ENCODE data around the gene FAM180B.
"Not testable (repeated sequence)": the region's sequence is repeated elsewhere in the genome, so short reads cannot be mapped to it uniquely, and the experiment has no call there.

FAM180B gene, protein sequence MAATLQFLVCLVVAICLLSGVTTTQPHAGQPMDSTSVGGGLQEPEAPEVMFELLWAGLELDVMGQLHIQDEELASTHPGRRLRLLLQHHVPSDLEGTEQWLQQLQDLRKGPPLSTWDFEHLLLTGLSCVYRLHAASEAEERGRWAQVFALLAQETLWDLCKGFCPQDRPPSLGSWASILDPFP

DNA sequence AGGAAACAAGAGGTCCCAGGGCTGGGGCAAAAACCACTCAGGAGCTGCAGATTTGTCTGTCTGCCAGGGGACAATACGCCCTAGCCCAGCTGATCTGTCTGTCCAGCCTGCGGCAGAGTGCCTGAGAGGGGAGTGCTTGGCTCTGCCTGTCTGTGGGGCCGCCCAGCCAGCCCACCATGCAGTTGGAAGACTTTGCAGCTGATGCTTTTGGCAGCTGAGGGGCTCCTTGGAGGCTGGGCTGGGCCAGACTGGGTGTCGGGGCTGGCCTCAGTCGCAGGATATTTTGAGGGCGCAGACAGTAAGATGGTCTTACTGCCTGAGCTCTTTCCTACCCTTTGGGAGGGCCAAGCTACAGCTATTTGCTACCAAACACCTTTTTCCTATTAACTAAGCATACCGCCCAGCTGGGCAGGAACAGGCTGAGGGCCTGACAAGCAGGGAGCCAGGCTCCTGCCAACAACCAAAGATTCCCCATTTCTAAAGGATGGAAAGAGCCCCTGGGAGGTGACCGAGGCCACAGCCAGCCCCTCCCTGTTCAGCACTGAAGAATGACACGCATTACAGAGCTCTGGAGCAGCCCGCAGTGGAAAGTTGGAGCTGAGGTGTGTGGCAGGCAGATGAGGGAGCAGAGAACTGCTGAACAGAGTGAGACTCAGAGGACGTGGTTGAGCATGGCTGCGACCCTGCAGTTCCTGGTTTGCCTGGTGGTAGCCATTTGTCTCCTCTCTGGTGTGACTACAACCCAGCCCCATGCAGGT, at the start of gene FAM180B:
Gene FAM180B, plus strand, starts transcription at position 581 of the 758 bp plus-strand sequence. Its CDS starts 91 bp downstream, at position 672.
- no peak for DNase-seq

- no peak for DNase-seq
Observed at GRCh38 chr11:47536915-47537314, 49.6 kb upstream of the FAM180B start.

DNA sequence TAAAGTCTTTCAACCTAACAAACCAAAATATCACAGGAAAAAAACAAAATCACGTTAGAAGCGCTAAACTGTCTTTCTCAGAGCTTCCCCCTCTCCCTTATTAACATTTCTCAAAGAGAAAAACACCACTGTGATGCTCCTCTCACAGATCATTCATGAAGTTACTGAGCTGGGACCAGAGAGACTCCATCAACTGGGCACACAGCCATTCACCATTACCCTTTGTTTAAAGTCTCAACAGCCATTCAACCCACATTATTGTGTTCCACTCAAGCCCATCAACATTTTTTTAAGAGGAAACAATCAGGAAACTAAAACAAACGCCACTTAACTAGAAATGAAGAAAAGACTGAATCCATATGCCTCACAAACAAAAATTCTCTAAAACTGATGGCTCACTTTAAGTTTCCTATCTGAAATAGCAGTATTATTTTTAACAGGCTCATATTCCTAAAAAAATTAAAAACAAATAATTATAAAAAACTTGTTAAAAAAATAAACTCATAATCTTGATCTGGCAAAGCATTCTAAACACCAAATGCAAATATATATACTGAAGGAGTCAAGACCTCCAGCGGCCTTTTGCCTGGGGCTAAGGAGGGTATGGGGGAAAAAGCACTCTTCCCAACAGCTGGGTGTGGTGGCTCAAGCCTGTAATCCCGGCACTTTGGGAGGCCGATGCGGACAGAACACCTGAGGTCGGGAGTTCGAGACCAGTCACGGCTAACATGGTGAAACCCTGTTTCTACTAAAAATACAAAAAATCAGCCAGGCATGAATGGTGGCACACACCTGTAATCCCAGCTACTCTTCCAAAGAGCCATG, 47.5 kb upstream of the FAM180B start:
- DNase-seq: no peak

- no peak for DNase-seq
Observed at GRCh38 chr11:47539681-47540039, 46.8 kb upstream of the FAM180B start.

DNA sequence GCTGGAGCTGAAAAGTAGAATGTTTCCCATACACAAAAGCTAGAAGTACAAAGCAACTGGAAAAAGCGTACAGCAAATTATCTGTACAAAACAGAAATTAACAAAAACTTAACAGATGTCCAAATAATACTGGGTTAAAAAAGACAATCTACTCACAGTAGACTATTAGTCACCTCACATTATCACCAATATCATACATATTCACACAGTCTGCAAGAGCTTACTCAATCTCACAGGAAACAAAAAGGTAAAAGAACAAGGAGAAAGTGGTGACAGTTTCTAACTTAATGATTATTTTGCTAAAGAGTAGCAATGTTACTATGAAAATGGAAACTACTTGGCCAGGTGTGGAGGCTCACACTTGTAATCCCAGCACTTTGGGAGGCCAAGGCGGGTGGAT, 45.4 kb upstream of the FAM180B start:
- no peak for DNase-seq

DNA sequence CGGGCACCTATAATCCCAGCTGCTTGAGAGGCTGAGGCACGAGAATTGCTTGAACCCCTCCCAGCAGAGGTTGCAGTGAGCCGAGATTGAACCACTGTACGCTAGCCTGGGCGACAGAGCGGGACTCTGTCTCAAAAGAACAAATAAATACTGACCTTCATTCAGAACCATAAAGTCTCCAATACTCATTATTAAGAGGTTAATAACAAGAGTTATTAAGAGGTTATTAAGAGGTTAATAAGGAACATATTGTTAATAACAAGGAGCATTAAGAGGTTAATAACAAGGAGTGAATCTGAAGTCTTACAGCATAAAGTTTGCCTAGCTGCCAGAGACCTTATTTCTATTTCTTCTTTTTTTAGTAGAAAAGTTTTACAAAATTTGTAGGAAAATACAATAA, 41.2 kb upstream of the FAM180B start:
- DNase-seq: no peak

GRCh38 chr11:47546274-47546673, 40.2 kb upstream of the FAM180B start:
- not testable (repeated sequence) for DNase-seq

DNA sequence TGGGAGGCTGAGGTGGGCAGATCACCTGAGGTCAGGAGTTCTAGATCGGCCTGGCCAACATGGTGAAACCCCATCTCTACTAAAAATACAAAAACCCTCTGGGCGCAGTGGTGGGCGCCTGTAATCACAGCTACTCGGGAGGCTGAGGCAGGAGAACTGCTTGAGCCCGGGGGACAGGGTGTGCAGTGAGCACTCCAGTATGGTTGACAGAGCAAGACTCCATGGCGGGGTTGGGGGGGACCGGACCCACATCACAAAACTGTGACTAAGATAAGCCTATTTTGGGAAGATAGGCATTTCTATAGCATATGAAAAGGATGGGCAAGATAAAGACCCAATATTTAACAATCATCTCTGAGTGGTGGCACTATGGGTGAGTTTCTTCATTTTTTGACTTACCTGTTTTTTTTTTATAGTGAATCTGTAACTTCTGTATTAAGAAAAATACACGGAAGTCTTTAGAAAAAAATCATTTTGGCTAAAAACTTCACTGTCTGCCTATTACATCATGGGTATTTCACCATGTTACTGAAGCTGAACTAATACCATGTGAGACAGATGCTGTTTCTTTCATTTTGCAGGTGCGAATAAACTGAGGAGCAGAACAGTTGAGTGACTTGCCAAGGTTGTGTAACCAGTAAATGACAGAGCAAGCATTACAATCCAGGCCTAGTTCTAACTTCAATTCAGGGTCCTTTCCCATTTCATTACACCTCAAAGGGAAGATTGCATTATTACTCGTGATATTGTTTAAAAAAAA, 36.0 kb upstream of the FAM180B start:
- DNase-seq: no peak

- DNase-seq: no peak
Observed at GRCh38 chr11:47551086-47551485, 35.4 kb upstream of the FAM180B start.

- no peak for DNase-seq
Observed at GRCh38 chr11:47552056-47552565, 34.4 kb upstream of the FAM180B start.

GRCh38 chr11:47552566-47553405, 33.7 kb upstream of the FAM180B start, which contains the start of gene CELF1:
TSS of gene CELF1 (minus strand) at chr11:47553132. CDS start at chr11:47499523, 53,609 bp downstream.
- DNase-seq: peak; percentile 93

- DNase-seq: no peak
Observed at GRCh38 chr11:47553406-47553743, 33.1 kb upstream of the FAM180B start.

DNA sequence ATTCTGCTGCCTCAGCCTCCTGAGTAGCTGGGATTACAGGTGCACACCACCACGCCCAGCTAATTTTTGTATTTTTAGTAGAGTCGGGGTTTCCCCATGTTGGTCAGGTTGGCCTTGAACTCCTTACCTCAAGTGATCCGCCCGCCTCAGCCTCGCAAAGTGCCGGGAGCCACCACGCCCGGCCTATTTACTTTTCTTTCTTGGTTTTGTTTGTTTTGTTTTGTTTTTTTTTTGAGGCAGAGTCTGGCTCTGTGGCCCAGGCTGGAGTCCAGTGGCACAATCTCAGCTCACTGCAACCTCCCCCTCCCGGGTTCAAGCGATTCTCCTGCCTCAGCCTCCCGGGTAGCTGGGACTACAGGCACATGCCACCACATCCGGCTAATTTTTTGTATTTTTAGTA, 29.5 kb upstream of the FAM180B start:
- not testable (repeated sequence) for DNase-seq

GRCh38 chr11:47558695-47559094, 27.8 kb upstream of the FAM180B start:
- no peak for DNase-seq

- DNase-seq: no peak
Observed at GRCh38 chr11:47560426-47560825, 26.1 kb upstream of the FAM180B start.

DNA sequence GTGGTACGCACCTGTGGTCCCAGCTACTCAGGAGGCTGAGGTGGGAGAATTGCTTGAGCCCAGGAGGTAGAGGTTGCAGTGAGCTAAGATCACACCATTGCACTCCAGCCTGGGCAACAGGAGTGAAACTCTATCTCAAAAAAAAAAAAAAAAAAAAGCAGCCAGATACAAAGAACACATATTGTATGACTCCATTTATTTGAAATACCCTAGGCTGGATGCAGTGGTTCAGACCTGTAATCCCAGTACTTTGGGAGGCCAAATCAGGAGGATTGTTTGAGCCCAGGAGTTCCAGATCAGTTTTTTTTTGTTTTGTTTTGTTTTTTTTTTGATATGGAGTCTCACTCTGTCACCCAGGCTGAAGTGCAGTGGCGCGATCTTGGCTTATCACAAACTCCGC, 24.1 kb upstream of the FAM180B start:
- not testable (repeated sequence) for DNase-seq

DNA sequence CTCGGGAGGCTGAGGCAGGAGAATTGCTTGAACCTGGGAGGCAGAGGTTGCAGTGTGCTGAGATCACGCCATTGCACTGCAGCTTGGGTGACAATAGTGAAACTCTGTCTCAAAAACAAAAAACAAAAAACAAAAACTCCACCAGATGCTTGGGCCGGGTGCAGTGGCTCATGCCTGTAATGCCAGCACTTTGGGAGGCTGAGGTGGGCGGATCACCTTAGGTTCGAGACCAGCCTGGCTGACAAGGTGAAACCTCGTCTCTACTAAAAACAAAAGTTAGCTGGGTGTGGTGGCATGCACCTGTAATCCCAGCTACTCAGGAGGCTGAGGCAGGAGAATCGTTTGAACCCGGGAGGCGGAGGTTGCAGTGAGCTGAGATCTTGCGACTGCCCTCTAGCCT, 22.1 kb upstream of the FAM180B start:
- DNase-seq: not testable (repeated sequence)

DNA sequence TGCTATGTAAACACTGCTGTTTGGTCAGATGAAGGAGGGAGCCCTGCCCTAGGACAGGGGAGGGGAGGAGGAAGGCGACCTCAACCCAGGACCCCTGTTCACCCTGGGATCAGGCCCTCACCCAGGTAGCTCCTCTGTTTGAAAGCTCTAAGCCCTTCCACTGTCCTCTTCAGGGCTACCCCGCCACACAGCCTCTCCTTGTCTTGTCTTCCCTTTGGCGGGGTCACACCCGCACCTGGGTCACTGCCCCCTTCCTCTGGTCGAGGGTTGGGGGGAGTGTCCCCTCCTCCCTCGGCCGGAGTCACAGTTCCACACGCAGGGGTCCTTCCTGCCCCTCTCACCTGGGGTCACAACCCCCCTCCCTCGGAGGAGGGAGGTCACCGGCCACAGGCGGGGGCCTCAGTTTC, 21.5 kb upstream of the FAM180B start:
- DNase-seq: peak; percentile 6

DNA sequence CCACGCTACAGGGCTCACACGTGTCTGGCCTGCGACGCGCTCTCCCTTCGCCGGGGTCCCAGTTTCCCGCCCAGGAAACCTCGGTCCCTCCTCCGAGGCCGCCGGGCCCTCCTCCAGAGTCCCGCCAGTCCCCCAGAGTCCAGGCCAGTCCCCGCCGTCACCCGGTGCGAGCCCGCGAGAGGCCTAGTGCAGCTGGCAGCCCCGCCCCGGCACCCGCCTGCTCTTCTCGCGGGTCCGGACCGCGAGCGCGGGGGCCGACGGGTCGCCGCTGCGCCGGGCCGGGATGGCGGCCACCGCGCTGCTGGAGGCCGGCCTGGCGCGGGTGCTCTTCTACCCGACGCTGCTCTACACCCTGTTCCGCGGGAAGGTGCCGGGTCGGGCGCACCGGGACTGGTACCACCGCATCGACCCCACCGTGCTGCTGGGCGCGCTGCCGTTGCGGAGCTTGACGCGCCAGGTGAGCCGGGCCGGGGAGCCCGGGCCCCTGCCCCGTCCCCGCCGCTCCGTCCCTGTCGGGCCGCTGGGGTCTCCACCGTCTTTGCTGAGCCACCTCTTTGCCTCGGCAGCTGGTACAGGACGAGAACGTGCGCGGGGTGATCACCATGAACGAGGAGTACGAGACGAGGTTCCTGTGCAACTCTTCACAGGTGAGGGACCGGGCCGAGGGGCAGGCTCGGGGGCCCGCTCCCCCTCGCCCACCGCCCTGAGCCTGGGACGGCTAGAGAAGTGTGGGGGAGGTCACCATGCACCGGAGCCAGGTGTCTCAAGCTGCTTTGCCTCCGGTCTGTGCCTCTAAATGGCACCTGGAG, 20.9 kb upstream of the FAM180B start, which contains the start of gene PTPMT1:
Gene PTPMT1, plus strand, starts transcription at position 260 of the 809 bp plus-strand sequence. Its CDS starts 24 bp downstream, at position 284.
- DNase-seq: peak; percentile 73

GRCh38 chr11:47566149-47566698, 20.3 kb upstream of the FAM180B start:
- no peak for DNase-seq

All from CD4-positive, alpha-beta T cell treated with Interleukin-6 for 4 hours (primary cell).